AML-193 (cell line): ENCODE data around the gene C2orf92.

Experiments used
- DNase-seq, 2 experiments: peaks; one replicate each; lab custom pipeline; 2025; lab: John Stamatoyannopoulos, UW

The C2orf92 gene

GRCh38 chr2:97745474-97746174 is 76.1 kb downstream of the C2orf92 start:
- no peak for DNase-seq

- DNase-seq = no peak
These were observed 77.8 kb downstream of the C2orf92 start for GRCh38 chr2:97747285-97747684.

GRCh38 chr2:97747716-97748115 is 78.2 kb downstream of the C2orf92 start:
- no peak for DNase-seq

- no peak for DNase-seq
These were observed 80.1 kb downstream of the C2orf92 start for GRCh38 chr2:97749581-97749980.

- DNase-seq = no peak
These were observed 80.5 kb downstream of the C2orf92 start for GRCh38 chr2:97750017-97750416.

- DNase-seq = no peak
These were observed 82.2 kb downstream of the C2orf92 start for GRCh38 chr2:97751752-97752151.
